Prostate gland (tissue), 2 donors: ENCODE measurements around the gene EEF1AKMT3. TPM values are rescaled to one million over a fixed set of nuclear protein-coding genes. Genes with fewer than 3 reads are reported as not detected.
"Not testable (repeated sequence)": the region's sequence is repeated elsewhere in the genome, so short reads cannot be mapped to it uniquely, and the experiment has no call there.

ENCODE experiments used
- DNase-seq: peaks from one replicate; pipeline ENCODE4 v3.0.0-alpha.2; 2019; ENCODE audit warnings: low spot score
- H3K27ac ChIP-seq, 2 donors: fragments of 200-600 bp; sonication (generic); 2 replicates each; pipeline ENCODE4 v1.5.1; 2017 to 2019
- H3K27me3 ChIP-seq: fragments of 200-600 bp; sonication (generic); replicated peaks from 2 replicates; pipeline ENCODE4 v1.5.1; 2019; ENCODE audit not compliant: insufficient read depth
- H3K36me3 ChIP-seq, 2 donors: fragments of 200-600 bp; sonication (generic); 1 replicate in 1 of 2; 2 replicates in 1 of 2; pipeline versions ENCODE4 v1.5.1 to v1.8.1; 2017 to 2019
- H3K4me1 ChIP-seq: fragments of 200-600 bp; sonication (generic); replicated peaks from 2 replicates; pipeline ENCODE4 v1.5.1; 2019
- H3K4me3 ChIP-seq, 2 donors: fragments of 200-600 bp; sonication (generic); 2 replicates each; pipeline ENCODE4 v1.5.1; 2017 to 2019
- H3K9me3 ChIP-seq: fragments of 200-600 bp; sonication (generic); 2 replicates; pipeline ENCODE4 v1.5.1; 2017
- CTCF ChIP-seq, 4 experiments: fragments of 200-600 bp in 2 of 4; fragments of 450-650 bp in 2 of 4; sonication (generic) in 2 of 4; IDR thresholded peaks; 1 replicate in 3 of 4; 2 replicates in 1 of 4; pipeline ENCODE4 v1.5.1; 2016 to 2019; ENCODE audit warnings: antibody characterized with exemption in 4 of 4, mild to moderate bottlenecking in 2 of 4, moderate library complexity in 2 of 4
- POLR2A ChIP-seq: fragments of 450-650 bp; IDR thresholded peaks from one replicate; pipeline ENCODE4 v1.6.1; 2016; ENCODE audit warnings: antibody characterized with exemption, mild to moderate bottlenecking
- POLR2AphosphoS5 ChIP-seq: sonication (generic); formaldehyde crosslinking; IDR thresholded peaks from one replicate; pipeline ENCODE4 v1.6.1; 2017; ENCODE audit warnings: antibody characterized with exemption
- WGBS: methylation state at CpG from one replicate; pipeline ENCODE4 v1.1.5; 2018; 5-methylcytosine and 5-hydroxymethylcytosine counted together
- intact Hi-C: fragments of 100-400 bp; cut with DNase I; formaldehyde crosslinking; loops from one replicate; pipeline ENCODE4 v1.14.2; 2022
- total RNA-seq, 2 donors: library from RNA; depleted of rRNA; stranded (reverse); fragments of >200 nt; gene quantifications; one replicate each; pipeline ENCODE4 v1.1.0, GENCODE V29; 2016

EEF1AKMT3 gene
- total RNA-seq, 2 donors from 2014 or later: 12.1 to 12.6 TPM

GRCh38 chr12:57771236-57771872 lies 1.1 kb upstream of the EEF1AKMT3 start:
- intact Hi-C loops: no loop called here
- no peaks in the 10 kb centered on the region for H3K27me3 ChIP-seq
- H3K4me3 ChIP-seq: peak overlapping the region; percentile 67 to 88
- WGBS: 2% methylated on average over 16 of the region's 16 CpGs
- no peaks in the 10 kb centered on the region for H3K9me3 ChIP-seq
- no peak for TF ChIP-seq CTCF (IDR thresholded peaks at IDR 0.05)
- no peak for TF ChIP-seq POLR2A
- no peak for TF ChIP-seq POLR2AphosphoS5
- H3K4me1 ChIP-seq: peaks cover 9% of the 10 kb centered on the region
- DNase-seq: peak; percentile 79
- H3K36me3 ChIP-seq: no peaks in the 10 kb centered on the region
- peak overlapping the region; percentile 86 to 89 for H3K27ac ChIP-seq

GRCh38 chr12:57771873-57772428 lies 463 bp upstream of the EEF1AKMT3 start, which contains the start of gene METTL1:
METTL1 (minus strand) TSS chr12:57772105; CDS start chr12:57772083, 22 bp downstream.
- Histone ChIP-seq H3K36me3 (no peaks in the 10 kb centered on the region), H3K4me1 (peaks cover 5% of the 10 kb centered on the region), H3K27ac (peak within 1 kb of the TSS; percentile 86 to 89), H3K4me3 (peak within 1 kb of the TSS; percentile 67 to 88), H3K27me3 (no peaks in the 10 kb centered on the region), H3K9me3 (no peaks in the 10 kb centered on the region)
- TF ChIP-seq CTCF (IDR thresholded peaks at IDR 0.05) (peak in 1 of 4 experiments; percentile 10), POLR2A (peak; percentile 50), POLR2AphosphoS5 (peak; percentile 93)
- intact Hi-C loops: no loop called here
- 0% methylated on average over 27 of the region's 28 CpGs for WGBS
- peak; percentile 96 for DNase-seq

- intact Hi-C loops: not testable (repeated sequence)
Observed at GRCh38 chr12:57774634-57775033, 2.2 kb downstream of the EEF1AKMT3 start.

GRCh38 chr12:57775044-57775443 lies 2.6 kb downstream of the EEF1AKMT3 start:
- intact Hi-C loops: no loop called here
- TF ChIP-seq POLR2A (no peak), POLR2AphosphoS5 (no peak), CTCF (IDR thresholded peaks at IDR 0.05) (no peak)
- WGBS: 77% methylated on average over 3 of the region's 3 CpGs

More at GRCh38 chr12:57774634-57775033, 2.2 kb downstream of the EEF1AKMT3 start:
- H3K27ac ChIP-seq, DNase-seq, H3K36me3 ChIP-seq, H3K4me3 ChIP-seq, H3K4me1 ChIP-seq, H3K9me3 ChIP-seq, H3K27me3 ChIP-seq: not testable (repeated sequence)
- 89% methylated on average over 11 of the region's 11 CpGs for WGBS

GRCh38 chr12:57775563-57776246 lies 3.3 kb downstream of the EEF1AKMT3 start:
- intact Hi-C loops: no loop called here
- Histone ChIP-seq H3K9me3 (no peaks in the 10 kb centered on the region), H3K4me1 (peaks cover 5% of the 10 kb centered on the region), H3K27ac (no peak overlapping the region), H3K4me3 (no peak overlapping the region), H3K27me3 (no peaks in the 10 kb centered on the region), H3K36me3 (no peaks in the 10 kb centered on the region)
- TF ChIP-seq POLR2AphosphoS5 (no peak), CTCF (IDR thresholded peaks at IDR 0.05) (no peak), POLR2A (no peak)
- WGBS: 81% methylated on average over 4 of the region's 4 CpGs
- no peak for DNase-seq

More at GRCh38 chr12:57775044-57775443, 2.6 kb downstream of the EEF1AKMT3 start:
- no peak for DNase-seq
- Histone ChIP-seq H3K4me3 (no peak overlapping the region), H3K4me1 (peaks cover 5% of the 10 kb centered on the region), H3K9me3 (no peaks in the 10 kb centered on the region), H3K27me3 (no peaks in the 10 kb centered on the region), H3K27ac (no peak overlapping the region), H3K36me3 (no peaks in the 10 kb centered on the region)
